GM12874 (cell line): ENCODE results near the gene RPS27.

Experiments used
- TF ChIP-seq, protein P1 (sequence below): IDR thresholded peaks from 2 replicates; pipeline ENCODE4 v1.5.1; 2011; ENCODE audit warnings: low read depth, mild to moderate bottlenecking, control low read depth, low read length, moderate library complexity; ENCODE audit not compliant: insufficient read depth

Gene RPS27

GRCh38 chr1:153990468-153991150 lies at the start of gene RPS27:
Gene RPS27, plus strand, starts transcription at chr1:153990762. Its CDS starts 35 bp downstream, at chr1:153990797.
- TF ChIP-seq, protein P1, sequence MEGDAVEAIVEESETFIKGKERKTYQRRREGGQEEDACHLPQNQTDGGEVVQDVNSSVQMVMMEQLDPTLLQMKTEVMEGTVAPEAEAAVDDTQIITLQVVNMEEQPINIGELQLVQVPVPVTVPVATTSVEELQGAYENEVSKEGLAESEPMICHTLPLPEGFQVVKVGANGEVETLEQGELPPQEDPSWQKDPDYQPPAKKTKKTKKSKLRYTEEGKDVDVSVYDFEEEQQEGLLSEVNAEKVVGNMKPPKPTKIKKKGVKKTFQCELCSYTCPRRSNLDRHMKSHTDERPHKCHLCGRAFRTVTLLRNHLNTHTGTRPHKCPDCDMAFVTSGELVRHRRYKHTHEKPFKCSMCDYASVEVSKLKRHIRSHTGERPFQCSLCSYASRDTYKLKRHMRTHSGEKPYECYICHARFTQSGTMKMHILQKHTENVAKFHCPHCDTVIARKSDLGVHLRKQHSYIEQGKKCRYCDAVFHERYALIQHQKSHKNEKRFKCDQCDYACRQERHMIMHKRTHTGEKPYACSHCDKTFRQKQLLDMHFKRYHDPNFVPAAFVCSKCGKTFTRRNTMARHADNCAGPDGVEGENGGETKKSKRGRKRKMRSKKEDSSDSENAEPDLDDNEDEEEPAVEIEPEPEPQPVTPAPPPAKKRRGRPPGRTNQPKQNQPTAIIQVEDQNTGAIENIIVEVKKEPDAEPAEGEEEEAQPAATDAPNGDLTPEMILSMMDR, result no peak

DNA sequence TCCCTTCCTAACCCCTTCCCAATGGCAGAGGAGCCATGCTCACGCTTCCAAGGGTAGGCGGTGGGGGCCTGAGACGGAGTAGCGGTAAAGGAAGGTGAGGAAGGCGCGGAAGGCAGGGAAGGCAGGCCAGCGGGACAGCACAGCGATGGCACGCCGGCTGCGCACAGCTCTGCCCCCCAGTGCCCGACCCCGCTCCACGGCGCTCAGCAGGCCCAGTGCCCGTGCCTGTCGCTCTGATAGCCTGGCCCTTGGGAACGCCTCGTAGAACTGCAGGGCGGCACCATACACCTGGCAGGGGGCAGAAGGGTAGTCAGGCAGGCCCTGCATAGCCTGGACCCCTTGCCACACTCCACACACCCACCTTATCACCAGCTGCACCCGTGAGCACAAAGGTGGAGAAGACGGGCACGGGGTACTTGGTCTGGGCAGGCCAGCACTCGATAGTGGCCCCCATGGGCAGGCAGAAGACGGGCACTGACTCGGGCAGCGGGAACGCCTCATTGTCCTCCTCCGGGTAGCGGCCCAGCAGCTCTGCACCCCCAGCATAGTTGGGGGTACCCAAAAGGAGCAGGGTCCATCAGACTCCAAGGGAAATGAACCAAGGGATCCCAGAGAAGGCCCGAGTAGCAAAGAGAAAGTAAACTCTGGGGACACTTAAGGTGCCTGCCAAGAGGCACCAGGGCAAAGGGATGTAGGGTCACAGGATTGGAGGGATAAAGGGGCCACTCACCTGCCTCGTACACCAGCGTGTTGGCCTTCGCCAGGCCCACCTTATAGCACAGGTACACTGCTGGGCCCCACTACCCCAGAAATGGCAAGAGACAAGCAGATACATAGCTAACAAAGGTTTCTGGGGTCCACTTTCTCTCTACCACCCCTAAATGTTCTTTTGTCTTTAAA lies 48.5 kb upstream of the RPS27 start:
- TF ChIP-seq, protein P1, result no peak

DNA sequence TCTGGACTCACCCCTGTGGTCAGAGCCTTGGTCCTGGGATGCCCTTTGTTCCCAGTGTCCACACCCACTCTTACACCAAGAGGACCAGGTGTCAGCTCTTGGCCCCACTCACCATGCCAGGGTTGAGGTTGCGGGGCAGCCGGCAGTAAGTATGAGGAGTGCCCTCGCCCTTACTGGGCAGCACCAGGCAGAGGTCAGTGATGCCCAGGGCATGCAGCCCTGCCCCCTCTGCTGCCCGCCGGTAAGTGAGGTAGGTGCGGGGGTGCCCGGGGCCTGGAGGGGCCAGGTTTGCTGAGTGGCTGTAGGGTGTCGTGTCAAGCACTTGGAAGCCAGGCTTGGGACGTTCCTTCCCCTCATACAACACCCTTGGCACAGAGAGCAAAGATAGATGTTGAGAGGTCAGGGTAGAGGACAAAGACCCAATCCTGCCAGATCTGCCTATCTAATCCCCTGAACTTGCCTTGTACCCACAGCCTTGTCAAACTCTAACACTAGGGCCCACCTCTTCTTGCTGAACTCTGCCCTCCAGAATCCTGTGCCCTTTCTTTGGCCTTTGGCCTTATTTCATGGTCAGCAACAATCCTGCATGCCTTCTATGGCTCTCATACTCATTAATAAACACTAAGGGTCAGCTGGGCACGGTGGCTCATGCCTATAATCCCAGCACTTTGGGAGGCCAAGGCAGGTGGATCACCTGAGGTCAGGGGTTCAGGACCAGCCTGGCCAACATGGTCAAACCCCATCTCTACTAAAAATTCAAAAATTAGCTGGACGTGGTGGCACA lies 47.6 kb upstream of the RPS27 start:
- TF ChIP-seq, protein P1, result no peak

GRCh38 chr1:153944005-153944826 lies 46.3 kb upstream of the RPS27 start:
- TF ChIP-seq, protein P1, result no peak

DNA sequence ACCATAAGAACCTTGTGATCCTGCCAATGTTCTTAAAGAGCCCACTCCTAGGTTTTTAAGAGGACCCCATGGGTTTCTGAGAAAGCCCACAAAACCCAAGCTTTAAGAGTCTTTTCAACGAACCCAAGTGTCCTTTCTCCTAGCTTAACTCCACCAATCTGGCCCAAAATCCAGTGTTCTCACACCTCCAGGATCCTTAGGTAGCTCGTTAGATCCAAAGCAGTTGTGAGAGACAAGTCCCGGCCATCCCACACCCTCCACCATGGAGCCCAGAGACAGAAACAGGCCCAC lies 45.8 kb upstream of the RPS27 start:
- TF ChIP-seq, protein P1, result no peak

DNA sequence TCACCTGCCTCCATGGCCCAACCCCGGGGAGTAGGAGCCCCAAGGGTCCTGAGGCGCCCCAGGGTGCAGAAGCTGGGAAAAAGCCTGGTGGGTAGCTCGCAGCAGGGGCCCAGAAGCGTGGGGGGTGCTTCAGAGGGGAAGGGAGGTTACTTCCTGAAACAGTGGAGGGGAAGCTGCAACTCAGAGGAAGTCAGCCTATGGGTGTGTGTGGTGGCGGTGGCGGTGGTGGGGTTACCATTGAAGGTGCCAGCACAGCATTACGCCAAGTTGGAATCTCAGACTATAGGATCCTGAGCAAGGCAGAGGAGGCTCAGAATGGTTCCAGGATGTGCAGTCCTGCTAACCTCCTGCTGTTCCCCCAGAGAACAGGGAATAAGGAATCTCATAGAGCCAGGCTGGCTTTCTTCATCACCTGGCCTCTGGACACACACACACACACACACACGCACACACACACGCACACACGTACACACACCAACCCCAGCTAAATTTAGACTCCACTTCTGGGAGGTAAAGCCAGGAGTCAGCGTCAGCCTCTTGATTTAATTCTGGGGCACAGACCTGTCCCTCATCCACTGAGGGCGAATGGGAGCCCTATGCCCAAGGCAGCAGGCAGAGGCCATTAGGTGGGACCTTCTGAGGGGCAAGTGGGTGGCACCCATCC lies 45.3 kb upstream of the RPS27 start:
- TF ChIP-seq, protein P1, result no peak
